Left lung (tissue), 10 donors: ENCODE data around the gene ARID3C. TPM values are rescaled to one million over a fixed set of nuclear protein-coding genes. Genes with fewer than 3 reads are reported as not detected.

ENCODE experiments used
- ATAC-seq: fragments of 200-7000 bp; cut with Tn5 transposase; one replicate; pipeline ENCODE4 v1.9.1; 2020; ENCODE audit warnings: moderate library complexity
- DNase-seq, 4 donors: peaks; one replicate each; pipeline ENCODE4 v3.0.0-alpha.2; 2013 to 2020
- H3K27ac ChIP-seq, 2 donors: fragments of 200-600 bp; sonication (generic) in 1 of 2; one replicate each; pipeline versions ENCODE4 v1.5.0 to v1.8.0; 2020 to 2021
- H3K27me3 ChIP-seq, 2 donors: fragments of 200-600 bp; sonication (generic) in 1 of 2; one replicate each; pipeline versions ENCODE4 v1.5.0 to v1.8.0; 2020 to 2021
- H3K36me3 ChIP-seq, 2 donors: fragments of 200-600 bp; sonication (generic) in 1 of 2; one replicate each; pipeline versions ENCODE4 v1.5.0 to v1.8.0; 2020 to 2021
- H3K4me1 ChIP-seq, 2 donors: fragments of 200-600 bp; one replicate each; pipeline ENCODE4 v1.8.0; 2021
- H3K4me3 ChIP-seq, 2 donors: fragments of 200-600 bp; sonication (generic) in 1 of 2; one replicate each; pipeline versions ENCODE4 v1.5.0 to v1.8.0; 2020 to 2021; ENCODE audit warnings: mild to moderate bottlenecking in 1 of 2
- H3K9me3 ChIP-seq, 2 donors: fragments of 200-600 bp; sonication (generic) in 1 of 2; one replicate each; pipeline versions ENCODE4 v1.5.0 to v1.8.0; 2020 to 2021
- intact Hi-C, 2 donors: fragments of 100-400 bp; cut with DNase I; formaldehyde crosslinking; loops; one replicate each; pipeline versions ENCODE4 v1.11.2 to v1.14.2; 2022
- polyA plus RNA-seq, 6 donors: library from polyadenylated mRNA; unstranded; fragments of 120-200 nt; gene quantifications; one replicate each; pipeline ENCODE4 v1.2.1, GENCODE V29; 2013; ENCODE audit not compliant: insufficient read length in 6 of 6
- total RNA-seq, 2 donors: library from RNA; stranded (reverse); fragmentation: NEBNext Ultra II Directional; extraction: Animal tissue kit (Norgen Biotek cat#: 25700); gene quantifications; one replicate each; pipeline ENCODE4 v1.2.1, GENCODE V29; 2021
- TF ChIP-seq, protein P1 (sequence below), 2 donors: fragments of 200-600 bp; sonication (generic) in 1 of 2; IDR thresholded peaks; one replicate each; pipeline versions ENCODE4 v1.5.0 to v1.8.0; 2021; ENCODE audit warnings: antibody characterized with exemption in 2 of 2
- donor health status: DM: no; HTN: yes; CAD: no.
- donor health status: DM: no; HTN: no; CAD: no.

Gene ARID3C
- total and polyA plus RNA-seq, 8 donors: 0.13 to 0.24 (median 0.15) TPM; not detected in 5

DNA sequence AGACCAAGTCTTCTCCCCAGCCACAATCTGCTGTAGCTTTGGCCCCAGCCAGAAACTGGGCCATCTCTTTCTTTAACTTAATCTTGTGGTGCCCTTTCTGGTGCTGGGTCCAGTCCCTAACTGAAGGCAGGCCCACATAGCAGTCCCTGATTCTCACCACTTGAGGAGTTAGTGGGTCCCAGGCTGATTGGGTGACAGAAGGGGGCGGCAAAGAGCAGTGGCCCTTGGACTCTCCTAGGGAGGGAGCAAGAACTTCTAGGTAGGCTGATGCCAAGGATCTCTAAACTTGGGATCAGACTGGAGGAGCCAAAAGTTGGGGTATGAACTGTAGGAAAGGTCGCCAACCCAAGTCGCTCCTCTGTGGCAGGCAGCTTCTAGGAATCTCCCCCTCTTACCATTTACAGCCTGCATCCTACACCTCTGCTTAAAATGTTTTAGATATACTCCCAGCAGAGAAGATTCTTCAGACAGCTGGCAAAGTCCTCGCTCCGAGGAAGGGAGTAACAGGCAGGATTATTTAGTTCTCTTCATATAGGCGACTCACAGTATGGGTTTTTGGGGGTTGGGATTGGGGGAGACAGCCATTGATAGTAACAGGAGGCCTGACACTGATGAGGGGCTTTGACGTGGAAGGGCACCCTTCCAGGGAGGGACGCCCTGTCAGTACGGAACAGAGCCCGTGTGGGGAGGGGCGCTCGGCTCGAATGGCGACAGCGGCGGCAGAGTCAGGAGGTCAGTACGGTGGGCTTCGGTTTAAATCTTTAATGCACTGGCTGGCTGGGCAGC is 35.6 kb upstream of the ARID3C start:
- DNase-seq (peak; percentile 56 to 88 (median 69)), ATAC-seq (peak; percentile 46)
- Histone ChIP-seq H3K27ac (peak overlapping the region; percentile 76 to 98), H3K4me3 (peak overlapping the region; percentile 62 to 68), H3K9me3 (peaks cover 0 to under 1% of the 10 kb centered on the region in 2 donors), H3K4me1 (peaks cover 0 to 25% of the 10 kb centered on the region in 2 donors), H3K27me3 (no peaks in the 10 kb centered on the region), H3K36me3 (peaks cover 0 to 3% of the 10 kb centered on the region in 2 donors)
- TF ChIP-seq, protein P1, sequence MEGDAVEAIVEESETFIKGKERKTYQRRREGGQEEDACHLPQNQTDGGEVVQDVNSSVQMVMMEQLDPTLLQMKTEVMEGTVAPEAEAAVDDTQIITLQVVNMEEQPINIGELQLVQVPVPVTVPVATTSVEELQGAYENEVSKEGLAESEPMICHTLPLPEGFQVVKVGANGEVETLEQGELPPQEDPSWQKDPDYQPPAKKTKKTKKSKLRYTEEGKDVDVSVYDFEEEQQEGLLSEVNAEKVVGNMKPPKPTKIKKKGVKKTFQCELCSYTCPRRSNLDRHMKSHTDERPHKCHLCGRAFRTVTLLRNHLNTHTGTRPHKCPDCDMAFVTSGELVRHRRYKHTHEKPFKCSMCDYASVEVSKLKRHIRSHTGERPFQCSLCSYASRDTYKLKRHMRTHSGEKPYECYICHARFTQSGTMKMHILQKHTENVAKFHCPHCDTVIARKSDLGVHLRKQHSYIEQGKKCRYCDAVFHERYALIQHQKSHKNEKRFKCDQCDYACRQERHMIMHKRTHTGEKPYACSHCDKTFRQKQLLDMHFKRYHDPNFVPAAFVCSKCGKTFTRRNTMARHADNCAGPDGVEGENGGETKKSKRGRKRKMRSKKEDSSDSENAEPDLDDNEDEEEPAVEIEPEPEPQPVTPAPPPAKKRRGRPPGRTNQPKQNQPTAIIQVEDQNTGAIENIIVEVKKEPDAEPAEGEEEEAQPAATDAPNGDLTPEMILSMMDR (IDR thresholded peaks at IDR 0.05): peak; percentile 56 to 72
- intact Hi-C loops: no loop called here

DNA sequence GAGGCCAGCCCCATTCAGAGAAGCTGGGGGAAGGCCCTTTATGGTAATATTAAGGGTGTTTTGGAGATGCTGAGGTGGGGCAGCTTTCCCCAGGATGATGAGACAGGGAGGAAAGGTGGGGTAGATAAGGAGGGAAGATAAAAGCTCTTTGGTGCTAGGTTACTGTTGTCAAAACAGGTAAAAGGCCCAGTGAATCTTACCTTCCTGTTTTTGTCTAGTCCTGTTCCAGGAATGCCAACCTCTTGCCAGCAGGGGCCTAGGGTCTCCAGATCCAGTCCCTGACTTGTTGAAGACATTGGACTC is 34.4 kb upstream of the ARID3C start:
- no peak overlapping the region for H3K27ac ChIP-seq
- TF ChIP-seq, protein P1 (IDR thresholded peaks at IDR 0.05): no peak
- no peaks in the 10 kb centered on the region for H3K9me3 ChIP-seq
- intact Hi-C loops: no loop called here
- DNase-seq (no peak), ATAC-seq (no peak)
- H3K4me1 ChIP-seq: peaks cover 0 to 25% of the 10 kb centered on the region in 2 donors
- H3K4me3 ChIP-seq: no peak overlapping the region
- H3K36me3 ChIP-seq: no peaks in the 10 kb centered on the region
- no peaks in the 10 kb centered on the region for H3K27me3 ChIP-seq

DNA sequence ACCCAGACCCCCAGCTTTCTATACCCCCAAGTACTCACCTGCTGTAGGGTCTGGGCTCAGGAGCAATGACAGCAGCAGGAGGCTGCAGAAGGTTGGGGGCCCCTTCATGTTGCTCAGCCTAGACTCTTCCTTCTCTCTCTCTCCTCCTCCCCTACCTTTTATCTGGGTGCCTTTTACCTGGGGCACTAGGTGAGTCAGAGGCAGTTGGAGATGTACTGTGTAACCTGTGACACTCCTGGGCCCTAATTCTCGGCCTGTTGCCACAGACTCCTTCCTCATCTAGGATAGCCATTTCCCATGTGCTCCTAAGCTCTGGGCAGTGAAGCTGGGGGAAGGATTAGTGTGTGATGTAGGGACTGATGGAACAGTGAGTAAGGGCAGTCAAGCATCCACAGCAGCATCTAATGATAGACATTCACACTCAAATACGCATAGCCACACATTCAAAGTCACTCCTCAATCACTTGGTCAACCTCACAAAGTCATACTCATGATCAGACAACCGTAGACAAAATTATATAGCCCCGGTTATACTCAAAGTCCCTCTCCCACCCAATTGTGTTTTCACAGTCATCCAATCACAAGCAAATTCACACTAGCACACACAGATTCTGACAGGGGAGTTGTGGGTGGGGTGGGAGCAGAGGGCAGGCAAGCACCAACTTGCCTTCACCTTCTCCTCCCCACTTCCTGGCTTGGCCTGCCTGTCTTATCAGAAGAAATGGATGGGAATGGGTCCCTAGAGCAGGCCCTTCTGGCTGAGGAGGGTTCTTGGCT is 33.8 kb upstream of the ARID3C start, which contains the start of gene CCL27:
CCL27 (minus strand) TSS at position 132 of the 777 bp plus-strand sequence; CDS start at position 108, 24 bp downstream.
- TF ChIP-seq, protein P1 (IDR thresholded peaks at IDR 0.05): no peak
- Histone ChIP-seq H3K9me3 (no peaks in the 10 kb centered on the region), H3K27ac (no peak within 1 kb of the TSS), H3K27me3 (no peaks in the 10 kb centered on the region), H3K36me3 (no peaks in the 10 kb centered on the region), H3K4me3 (no peak within 1 kb of the TSS), H3K4me1 (peaks cover 0 to 25% of the 10 kb centered on the region in 2 donors)
- DNase-seq (no peak), ATAC-seq (no peak)
- intact Hi-C loops: no loop called here

DNA sequence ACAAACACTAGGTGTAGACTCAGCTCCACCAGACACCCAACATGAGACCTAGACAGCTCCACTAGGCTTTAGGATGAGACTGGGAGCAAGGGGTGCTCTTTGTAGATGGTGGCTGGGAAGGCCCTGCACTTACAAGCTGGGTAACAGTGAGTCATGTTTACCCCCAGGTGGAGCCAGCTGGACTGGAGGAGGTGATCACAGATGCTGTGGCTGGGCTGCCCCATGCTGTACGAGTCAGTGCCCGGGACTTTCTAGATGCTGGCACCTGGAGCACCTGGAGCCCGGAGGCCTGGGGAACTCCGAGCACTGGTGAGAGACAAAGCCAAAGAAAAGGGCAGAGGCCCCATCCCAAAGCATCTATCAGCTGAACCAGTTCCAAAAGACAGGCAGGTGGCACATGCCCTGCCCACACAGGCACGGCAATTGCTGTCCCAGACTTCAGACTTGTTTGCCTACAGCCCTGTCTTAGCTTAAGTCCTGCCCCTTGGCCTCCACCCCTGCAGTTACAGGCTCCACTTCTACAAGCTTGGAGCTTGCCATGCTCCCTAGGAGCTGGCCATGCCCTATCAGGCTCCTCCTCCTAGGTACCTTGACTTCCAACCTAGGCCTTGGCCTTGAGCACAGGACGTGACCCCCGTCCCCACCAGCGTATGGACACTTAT is 30.9 kb upstream of the ARID3C start:
- no peaks in the 10 kb centered on the region for H3K27me3 ChIP-seq
- H3K4me1 ChIP-seq: peaks cover 4 to 9% of the 10 kb centered on the region in 2 donors
- intact Hi-C loops: no loop called here
- TF ChIP-seq, protein P1 (IDR thresholded peaks at IDR 0.05): no peak
- no peaks in the 10 kb centered on the region for H3K9me3 ChIP-seq
- ATAC-seq (no peak), DNase-seq (no peak)
- no peak overlapping the region for H3K27ac ChIP-seq
- H3K36me3 ChIP-seq: no peaks in the 10 kb centered on the region
- H3K4me3 ChIP-seq: no peak overlapping the region

DNA sequence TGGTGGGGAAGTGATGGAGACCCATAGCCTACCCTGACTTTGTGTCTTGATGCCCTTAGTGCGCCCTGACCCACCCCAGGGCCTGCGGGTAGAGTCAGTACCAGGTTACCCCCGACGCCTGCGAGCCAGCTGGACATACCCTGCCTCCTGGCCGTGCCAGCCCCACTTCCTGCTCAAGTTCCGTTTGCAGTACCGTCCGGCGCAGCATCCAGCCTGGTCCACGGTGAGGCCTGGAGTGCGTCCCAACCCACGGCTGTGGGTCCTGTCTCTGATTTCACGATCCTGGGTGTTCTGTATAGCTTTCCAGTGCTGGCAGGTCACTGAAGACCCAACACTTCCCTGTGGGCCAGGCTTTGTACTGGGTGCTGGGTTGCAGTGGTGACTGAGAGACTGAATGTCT is 29.6 kb upstream of the ARID3C start:
- Histone ChIP-seq H3K36me3 (no peaks in the 10 kb centered on the region), H3K4me3 (no peak overlapping the region), H3K4me1 (peaks cover 8 to 11% of the 10 kb centered on the region in 2 donors), H3K9me3 (no peaks in the 10 kb centered on the region), H3K27me3 (no peaks in the 10 kb centered on the region), H3K27ac (no peak overlapping the region)
- intact Hi-C loops: no loop called here
- DNase-seq (no peak), ATAC-seq (no peak)
- TF ChIP-seq, protein P1 (IDR thresholded peaks at IDR 0.05): no peak
